H1 (cell line): Measurements from ENCODE around the gene MRPL33. TPM values are rescaled to one million over a fixed set of nuclear protein-coding genes. Genes with fewer than 3 reads are reported as not detected.

Experiments used
- CHD7 ChIP-seq: fragments of 300-600 bp; sonication (generic); IDR thresholded peaks from 2 replicates; pipeline ENCODE4 v1.7.1; 2012; ENCODE audit warnings: low read length, moderate library complexity, mild to moderate bottlenecking, inconsistent platforms; ENCODE audit not compliant: insufficient replicate concordance
- HDAC2 ChIP-seq, 2 experiments: fragments of 300-600 bp in 1 of 2; sonication (generic) in 1 of 2; IDR thresholded peaks; 2 replicates each; pipeline ENCODE4 v1.6.1; 2011 to 2012; ENCODE audit warnings: low read depth in 2 of 2, low read length in 2 of 2, mild to moderate bottlenecking in 2 of 2, moderate library complexity in 2 of 2, borderline replicate concordance in 1 of 2, inconsistent platforms in 1 of 2
- KDM5A ChIP-seq: fragments of 200-600 bp; IDR thresholded peaks from 2 replicates; pipeline ENCODE4 v1.7.1; 2012; ENCODE audit warnings: mild to moderate bottlenecking, low read length, inconsistent platforms, mixed read lengths
- POLR2AphosphoS5 ChIP-seq: IDR thresholded peaks from 2 replicates; pipeline ENCODE4 v1.6.1; 2011; ENCODE audit warnings: low read depth, low read length
- RXRA ChIP-seq: IDR thresholded peaks from 2 replicates; pipeline ENCODE4 v1.6.1; 2011; ENCODE audit warnings: low read depth, mild to moderate bottlenecking, low read length, moderate library complexity; ENCODE audit not compliant: insufficient read depth
- SAP30 ChIP-seq: fragments of 300-600 bp; sonication (generic); IDR thresholded peaks from 2 replicates; pipeline ENCODE4 v1.7.1; 2012; ENCODE audit warnings: low read length, moderate library complexity, mild to moderate bottlenecking, inconsistent platforms; ENCODE audit not compliant: insufficient read depth, insufficient replicate concordance
- SIX5 ChIP-seq: IDR thresholded peaks from 2 replicates; pipeline ENCODE4 v1.6.1; 2011; ENCODE audit warnings: mild to moderate bottlenecking, low read depth, low read length
- polyA plus RNA-seq, 7 experiments: library from polyadenylated mRNA; depleted of rRNA in 3 of 7; stranded (reverse) in 5 of 7; unstranded in 2 of 7; fragments of >200 nt in 5 of 7; fragments of 200-250 nt in 2 of 7; gene quantifications; 1 replicate in 5 of 7; 2 replicates in 1 of 7; 4 replicates in 1 of 7; pipeline versions ENCODE4 v1.2.1 to v1.2.3, GENCODE V29; 2011 to 2013; ENCODE audit warnings: missing spikeins in 2 of 7, mixed read lengths in 2 of 7
- total RNA-seq: library from RNA; stranded (reverse); fragmentation: NEBNext Ultra II Directional; extraction: Animal tissue kit (Norgen Biotek cat#: 25700); gene quantifications from 2 replicates; pipeline ENCODE4 v1.2.1, GENCODE V29; 2021
- TF ChIP-seq, protein P1 (sequence below): IDR thresholded peaks from 2 replicates; pipeline ENCODE4 v1.6.1; 2012; ENCODE audit warnings: inconsistent platforms

MRPL33 gene
- total and polyA plus RNA-seq, 2 of the 8 experiments (the other 6 are each of a cell fraction or from before 2014, with no cell fraction given), result 24.3 to 62.9 TPM

GRCh38 chr2:27779417-27780055 is 8.0 kb downstream of the MRPL33 start (continued):
- TF ChIP-seq CHD7, result no peak
- TF ChIP-seq HDAC2 (IDR thresholded peaks at IDR 0.05; ENCODE audit: borderline replicate concordance in 1 of 2, low read depth in 2 of 2, low read length in 2 of 2), result no peak
- TF ChIP-seq KDM5A, result no peak
- no peak for TF ChIP-seq SIX5
- TF ChIP-seq POLR2AphosphoS5, result no peak
- TF ChIP-seq, protein P1, sequence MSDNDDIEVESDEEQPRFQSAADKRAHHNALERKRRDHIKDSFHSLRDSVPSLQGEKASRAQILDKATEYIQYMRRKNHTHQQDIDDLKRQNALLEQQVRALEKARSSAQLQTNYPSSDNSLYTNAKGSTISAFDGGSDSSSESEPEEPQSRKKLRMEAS, result no peak
- no peak for TF ChIP-seq RXRA
- TF ChIP-seq SAP30, result no peak
